Effector memory CD4-positive, alpha-beta T cell (primary cell): ENCODE results near the gene XPC.
A peak's percentile ranks its signal among the peaks of the same experiment; 100 is the strongest.

ENCODE experiments used
- DNase-seq, 3 donors: peaks; one replicate each; pipeline ENCODE4 v3.0.0-alpha.2; 2020
- H3K27ac ChIP-seq: 2 replicates; pipeline ENCODE4 v1.7.0; 2013; ENCODE audit warnings: mild to moderate bottlenecking, low read length, moderate library complexity; ENCODE audit not compliant: insufficient read depth, poor library complexity, severe bottlenecking
- H3K27me3 ChIP-seq: replicated peaks from 2 replicates; pipeline ENCODE4 v1.7.0; 2013; ENCODE audit warnings: mild to moderate bottlenecking, low read length; ENCODE audit not compliant: insufficient read depth, control insufficient read depth, poor library complexity, severe bottlenecking
- H3K36me3 ChIP-seq: 2 replicates; pipeline ENCODE4 v1.7.0; 2013; ENCODE audit warnings: mild to moderate bottlenecking, low read length, moderate library complexity; ENCODE audit not compliant: control insufficient read depth, insufficient read depth
- H3K4me1 ChIP-seq: 2 replicates; pipeline ENCODE4 v1.7.0; 2013; ENCODE audit warnings: low read length, mild to moderate bottlenecking; ENCODE audit not compliant: control insufficient read depth, insufficient read depth, poor library complexity, severe bottlenecking
- H3K4me3 ChIP-seq: 2 replicates; pipeline ENCODE4 v1.7.0; 2013; ENCODE audit warnings: low read length, low read depth, mild to moderate bottlenecking; ENCODE audit not compliant: insufficient read depth, poor library complexity, severe bottlenecking
- H3K9me3 ChIP-seq: 2 replicates; pipeline ENCODE4 v1.7.0; 2013; ENCODE audit warnings: mild to moderate bottlenecking, low read length, moderate library complexity; ENCODE audit not compliant: control insufficient read depth

Gene XPC

GRCh38 chr3:14175383-14176037 lies 2.9 kb downstream of the XPC start:
- H3K4me1 ChIP-seq = peaks cover 47% of the 10 kb centered on the region

GRCh38 chr3:14174483-14174882 lies 3.9 kb downstream of the XPC start:
- H3K27me3 ChIP-seq = no peaks in the 10 kb centered on the region
- DNase-seq = no peak
- no peak overlapping the region for H3K4me3 ChIP-seq
- peak overlapping the region; percentile 33 for H3K27ac ChIP-seq
- H3K36me3 ChIP-seq = peaks cover 33% of the 10 kb centered on the region
- H3K9me3 ChIP-seq = no peaks in the 10 kb centered on the region
- H3K4me1 ChIP-seq = peaks cover 47% of the 10 kb centered on the region

More at GRCh38 chr3:14175383-14176037, 2.9 kb downstream of the XPC start:
- Histone ChIP-seq H3K36me3 (peaks cover 23% of the 10 kb centered on the region), H3K9me3 (no peaks in the 10 kb centered on the region), H3K27me3 (no peaks in the 10 kb centered on the region), H3K4me3 (no peak overlapping the region), H3K27ac (peak overlapping the region; percentile 16)
- peak; percentile 47 to 63 (median 57) for DNase-seq

DNA sequence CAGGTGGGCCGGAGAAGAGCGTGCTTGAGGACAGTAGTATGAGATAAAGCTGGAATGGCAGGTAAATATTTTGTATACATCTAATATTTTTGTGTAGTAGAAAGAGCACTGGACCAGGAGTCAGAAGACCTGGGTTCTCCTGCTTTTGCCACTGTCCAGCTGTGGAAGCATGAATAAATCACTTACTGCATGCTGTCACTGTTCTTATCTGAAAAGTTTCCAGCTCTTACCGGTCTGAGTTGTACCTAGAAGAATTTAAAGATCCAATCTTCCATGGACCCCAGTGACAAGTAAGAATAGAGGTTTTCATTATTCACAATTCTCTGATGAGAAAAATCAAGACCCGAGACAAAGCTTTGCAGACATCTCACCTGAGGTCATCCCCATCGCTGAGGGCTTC lies 5.9 kb downstream of the XPC start:
- peaks cover 53% of the 10 kb centered on the region for H3K36me3 ChIP-seq

DNA sequence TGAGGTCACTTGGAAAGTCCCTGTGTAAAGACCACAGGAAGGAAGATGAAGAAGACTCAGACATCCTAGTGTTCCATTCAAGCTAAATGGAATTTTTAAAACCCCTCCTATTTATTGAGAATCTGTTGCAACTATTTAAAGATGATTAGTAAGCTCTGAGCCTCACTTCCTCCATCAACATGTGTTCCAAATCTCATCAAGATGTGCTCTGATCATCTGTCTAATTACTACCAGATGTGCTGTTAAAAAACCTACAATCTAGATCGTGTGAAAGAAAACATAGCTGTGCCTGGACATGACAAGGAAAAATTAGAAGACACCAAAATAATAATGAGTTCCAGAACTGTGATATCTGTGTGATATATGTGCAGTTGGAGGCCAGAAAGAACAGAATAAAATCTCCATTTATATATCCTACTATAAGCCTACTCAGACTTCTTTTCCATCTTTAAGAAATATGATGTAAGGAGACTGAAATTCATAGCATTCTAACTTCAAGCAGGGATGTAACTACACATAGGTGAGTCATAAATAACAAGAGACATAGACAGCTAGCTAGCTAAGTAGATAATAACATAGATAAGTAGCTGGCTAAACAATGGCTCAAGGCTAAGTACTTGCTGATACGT lies 7.8 kb downstream of the XPC start:
- Histone ChIP-seq H3K36me3 (peaks cover 70% of the 10 kb centered on the region), H3K27me3 (no peaks in the 10 kb centered on the region), H3K27ac (no peak overlapping the region), H3K4me3 (no peak overlapping the region), H3K4me1 (peaks cover 16% of the 10 kb centered on the region), H3K9me3 (no peaks in the 10 kb centered on the region)
- no peak for DNase-seq

More for the DNA sequence above, 5.9 kb downstream of the XPC start:
- Histone ChIP-seq H3K4me1 (peaks cover 34% of the 10 kb centered on the region), H3K27me3 (no peaks in the 10 kb centered on the region), H3K9me3 (no peaks in the 10 kb centered on the region), H3K4me3 (no peak overlapping the region), H3K27ac (no peak overlapping the region)
- no peak for DNase-seq

DNA sequence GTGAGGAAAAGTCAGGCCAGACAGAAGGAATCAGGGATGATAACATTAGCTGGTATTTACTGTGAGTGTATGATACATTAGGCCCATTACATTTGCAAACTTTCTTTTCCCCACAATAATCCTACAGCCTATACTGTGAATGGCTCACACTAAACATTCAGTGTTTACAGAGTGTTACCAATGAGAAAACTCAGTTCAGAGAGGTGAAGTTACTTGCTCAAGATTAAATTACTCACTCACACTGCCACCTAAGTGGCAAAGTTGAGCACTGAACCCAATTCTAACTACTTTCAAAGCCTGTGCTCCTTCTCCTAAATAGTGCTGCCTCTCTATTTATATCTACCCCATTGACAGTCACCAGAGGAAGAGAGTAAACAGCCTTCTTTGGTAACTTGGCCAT lies 8.5 kb downstream of the XPC start:
- no peaks in the 10 kb centered on the region for H3K27me3 ChIP-seq
- no peak for DNase-seq
- no peaks in the 10 kb centered on the region for H3K9me3 ChIP-seq
- H3K27ac ChIP-seq = no peak overlapping the region
- H3K4me3 ChIP-seq = no peak overlapping the region
- peaks cover 78% of the 10 kb centered on the region for H3K36me3 ChIP-seq
- peaks cover 8% of the 10 kb centered on the region for H3K4me1 ChIP-seq

GRCh38 chr3:14169435-14169834 lies 9.0 kb downstream of the XPC start:
- Histone ChIP-seq H3K4me3 (no peak overlapping the region), H3K27ac (no peak overlapping the region), H3K27me3 (no peaks in the 10 kb centered on the region), H3K36me3 (peaks cover 82% of the 10 kb centered on the region), H3K9me3 (no peaks in the 10 kb centered on the region), H3K4me1 (peaks cover 4% of the 10 kb centered on the region)
- no peak for DNase-seq

DNA sequence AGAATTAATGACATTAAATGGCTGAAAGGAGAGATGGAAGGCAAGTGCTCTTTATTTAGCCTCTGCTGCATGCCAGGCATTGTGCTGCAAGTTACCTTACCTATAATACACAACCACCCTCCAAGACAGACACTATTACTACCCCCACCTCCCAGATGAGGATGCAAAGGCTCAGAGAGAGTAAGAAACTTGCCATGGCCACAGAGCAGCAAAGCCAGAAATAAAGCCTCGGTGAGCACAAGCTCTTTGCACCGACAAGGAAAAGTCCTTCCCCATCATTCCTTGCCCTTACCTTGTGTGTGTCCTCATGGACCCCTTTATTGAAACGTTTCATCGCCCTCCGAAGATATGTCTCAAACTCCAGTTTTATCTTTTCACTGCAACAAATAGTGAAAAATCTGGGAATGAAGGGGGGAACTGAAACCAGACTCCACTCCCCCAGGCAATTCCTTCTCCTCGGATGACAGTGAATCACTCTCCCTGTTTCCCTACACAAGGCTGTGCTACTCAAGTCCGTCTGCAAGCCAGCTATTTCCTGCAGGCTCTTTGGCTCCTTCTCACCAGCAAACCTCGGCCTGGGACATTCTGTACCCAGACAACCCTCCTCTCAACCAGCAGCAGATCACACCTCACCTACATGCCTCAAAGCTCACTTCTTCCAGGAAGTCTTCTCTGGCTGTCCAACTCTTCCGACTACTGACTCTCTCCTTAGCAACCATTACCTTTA lies 11.4 kb downstream of the XPC start:
- Histone ChIP-seq H3K9me3 (no peaks in the 10 kb centered on the region), H3K36me3 (peaks cover 97% of the 10 kb centered on the region), H3K27ac (no peak overlapping the region), H3K4me1 (no peaks in the 10 kb centered on the region), H3K27me3 (no peaks in the 10 kb centered on the region), H3K4me3 (no peak overlapping the region)
- no peak for DNase-seq

- Histone ChIP-seq H3K4me3 (no peak overlapping the region), H3K9me3 (peaks cover 4% of the 10 kb centered on the region), H3K27ac (no peak overlapping the region), H3K36me3 (peaks cover 99% of the 10 kb centered on the region), H3K4me1 (no peaks in the 10 kb centered on the region), H3K27me3 (no peaks in the 10 kb centered on the region)
- no peak for DNase-seq
Measured at GRCh38 chr3:14162178-14162577, 16.2 kb downstream of the XPC start.

DNA sequence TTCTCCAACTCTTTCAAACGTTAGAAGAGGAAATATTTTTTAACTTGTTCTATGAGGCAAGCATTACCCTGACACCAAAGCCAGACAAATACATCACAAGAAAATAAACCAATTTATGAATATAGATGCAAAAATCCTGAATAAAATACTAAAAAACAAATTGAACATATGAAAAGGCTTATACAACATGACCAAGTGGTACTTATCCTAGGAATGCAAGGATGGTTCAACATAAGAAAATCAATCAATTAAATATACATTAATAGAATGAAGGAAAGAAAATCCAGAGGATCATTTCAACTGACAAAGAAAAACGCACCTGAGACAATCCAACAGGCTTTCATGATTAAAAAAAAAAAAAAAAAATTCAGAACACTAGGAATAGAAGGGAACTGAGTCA lies 17.1 kb downstream of the XPC start:
- Histone ChIP-seq H3K27ac (no peak overlapping the region), H3K4me1 (no peaks in the 10 kb centered on the region), H3K27me3 (no peaks in the 10 kb centered on the region), H3K9me3 (peaks cover 4% of the 10 kb centered on the region), H3K4me3 (no peak overlapping the region), H3K36me3 (peaks cover 100% of the 10 kb centered on the region)
- DNase-seq = no peak

DNA sequence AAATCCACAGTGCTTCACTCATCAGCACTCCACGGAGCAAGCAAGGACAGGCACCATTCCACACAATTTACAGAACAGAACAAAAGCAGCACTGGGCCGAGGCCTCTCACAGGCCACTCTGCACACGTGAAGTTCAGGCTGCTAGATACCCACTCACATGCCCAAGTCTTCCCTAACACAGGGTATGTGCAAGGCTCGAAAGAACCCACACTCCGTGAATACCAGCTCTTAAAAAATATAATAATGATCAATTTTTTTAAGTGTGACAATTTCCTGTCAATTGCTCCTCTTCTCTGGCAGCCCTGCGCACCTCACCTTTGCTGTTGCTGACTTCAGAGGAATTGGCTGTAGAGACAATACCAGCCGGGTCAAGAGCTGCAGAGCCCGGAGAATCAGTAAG lies 19.0 kb downstream of the XPC start:
- H3K27me3 ChIP-seq = no peaks in the 10 kb centered on the region
- no peak for DNase-seq
- no peak overlapping the region for H3K4me3 ChIP-seq
- H3K9me3 ChIP-seq = peaks cover 4% of the 10 kb centered on the region
- H3K36me3 ChIP-seq = peaks cover 87% of the 10 kb centered on the region
- H3K27ac ChIP-seq = no peak overlapping the region
- no peaks in the 10 kb centered on the region for H3K4me1 ChIP-seq
